ENCODE data around the gene HELB.

HELB gene

GRCh38 chr12:66365718-66366490, 63.6 kb downstream of the HELB start:
- DNase-seq, result no peak

- no peak for DNase-seq
Observed at GRCh38 chr12:66367015-66367667, 64.8 kb downstream of the HELB start.

- no peak for DNase-seq
Observed at GRCh38 chr12:66371982-66372381, 69.7 kb downstream of the HELB start.

GRCh38 chr12:66375560-66375959, 73.3 kb downstream of the HELB start:
- DNase-seq, result no peak

- no peak for DNase-seq
Observed at GRCh38 chr12:66379616-66380015, 77.3 kb downstream of the HELB start.

GRCh38 chr12:66380769-66381535, 78.7 kb downstream of the HELB start:
- no peak for DNase-seq

GRCh38 chr12:66387117-66387516, 84.8 kb downstream of the HELB start:
- DNase-seq, result peak; percentile 60 to 83
